Fibroblast of the aortic adventitia (primary cell): ENCODE data around the gene SYNPO2. TPM values are rescaled to one million over a fixed set of nuclear protein-coding genes. Genes with fewer than 3 reads are reported as not detected.

Experiments used
- DNase-seq: peaks from one replicate; pipeline ENCODE4 v3.0.0-alpha.2; 2010; ENCODE audit warnings: low read depth
- H3K4me3 ChIP-seq: 2 replicates; pipeline ENCODE4 v1.5.1; 2011; ENCODE audit warnings: low read depth, mild to moderate bottlenecking, control low read depth, low read length, moderate library complexity
- CTCF ChIP-seq: IDR thresholded peaks from 2 replicates; pipeline ENCODE4 v1.5.1; 2011; ENCODE audit warnings: mild to moderate bottlenecking, low read length, control low read depth, inconsistent platforms; ENCODE audit not compliant: insufficient read depth
- total RNA-seq: library from RNA; depleted of rRNA; stranded (reverse); fragments of >200 nt; gene quantifications from 2 replicates; pipeline ENCODE4 v1.2.3, GENCODE V29; 2012; ENCODE audit warnings: low replicate concordance

Gene SYNPO2
- total RNA-seq, 1 donor = 3.4 TPM

- H3K4me3 ChIP-seq = no peak overlapping the region
- peak; percentile 11 for DNase-seq
- no peak for TF ChIP-seq CTCF
Measured at GRCh38 chr4:118898684-118899138, 10.1 kb downstream of the SYNPO2 start.

DNA sequence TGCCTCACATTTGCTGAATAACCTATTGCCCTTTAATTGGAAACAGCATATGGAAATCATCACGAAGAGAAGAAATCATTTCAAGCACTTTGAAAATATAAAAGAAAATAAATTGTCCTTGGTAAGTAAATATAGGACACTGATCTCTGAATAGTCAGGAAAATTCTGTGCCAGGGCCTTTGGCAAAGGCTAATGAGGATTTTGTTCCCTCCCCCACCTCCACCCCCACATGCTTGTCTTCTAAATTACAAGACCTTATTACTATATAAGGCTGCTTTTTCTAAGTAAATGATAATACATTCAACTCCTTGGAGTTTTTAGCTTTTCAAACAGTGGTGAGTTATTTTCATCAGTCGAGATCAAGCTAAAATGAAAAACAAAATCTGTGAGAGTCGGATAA is 15.8 kb downstream of the SYNPO2 start:
- H3K4me3 ChIP-seq = no peak overlapping the region
- no peak for DNase-seq
- no peak for TF ChIP-seq CTCF

- peak; percentile 40 for DNase-seq
Measured at GRCh38 chr4:118904935-118905334, 16.3 kb downstream of the SYNPO2 start.

DNA sequence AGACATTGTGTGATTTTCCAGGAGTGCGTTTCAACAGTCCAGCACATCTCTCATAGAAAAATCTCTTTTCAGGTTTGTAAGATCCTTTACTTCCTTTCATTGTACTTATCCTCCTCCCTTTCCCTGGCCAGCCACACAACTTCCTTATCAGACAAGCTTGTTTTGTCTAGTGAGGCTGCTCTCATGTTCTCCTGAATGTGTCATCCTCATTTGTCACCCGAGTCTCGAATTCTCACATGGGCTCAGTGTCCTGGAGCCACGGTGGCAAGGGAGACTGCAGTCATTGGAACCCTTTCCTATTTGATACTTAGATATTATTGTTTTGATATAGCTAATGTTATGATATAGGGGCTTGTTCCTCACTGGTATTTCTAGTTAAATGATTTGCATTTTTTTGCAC is 16.9 kb downstream of the SYNPO2 start:
- no peak for TF ChIP-seq CTCF
- no peak overlapping the region for H3K4me3 ChIP-seq
- peak; percentile 17 for DNase-seq

More at GRCh38 chr4:118904935-118905334, 16.3 kb downstream of the SYNPO2 start:
- no peak for TF ChIP-seq CTCF
- no peak overlapping the region for H3K4me3 ChIP-seq

DNA sequence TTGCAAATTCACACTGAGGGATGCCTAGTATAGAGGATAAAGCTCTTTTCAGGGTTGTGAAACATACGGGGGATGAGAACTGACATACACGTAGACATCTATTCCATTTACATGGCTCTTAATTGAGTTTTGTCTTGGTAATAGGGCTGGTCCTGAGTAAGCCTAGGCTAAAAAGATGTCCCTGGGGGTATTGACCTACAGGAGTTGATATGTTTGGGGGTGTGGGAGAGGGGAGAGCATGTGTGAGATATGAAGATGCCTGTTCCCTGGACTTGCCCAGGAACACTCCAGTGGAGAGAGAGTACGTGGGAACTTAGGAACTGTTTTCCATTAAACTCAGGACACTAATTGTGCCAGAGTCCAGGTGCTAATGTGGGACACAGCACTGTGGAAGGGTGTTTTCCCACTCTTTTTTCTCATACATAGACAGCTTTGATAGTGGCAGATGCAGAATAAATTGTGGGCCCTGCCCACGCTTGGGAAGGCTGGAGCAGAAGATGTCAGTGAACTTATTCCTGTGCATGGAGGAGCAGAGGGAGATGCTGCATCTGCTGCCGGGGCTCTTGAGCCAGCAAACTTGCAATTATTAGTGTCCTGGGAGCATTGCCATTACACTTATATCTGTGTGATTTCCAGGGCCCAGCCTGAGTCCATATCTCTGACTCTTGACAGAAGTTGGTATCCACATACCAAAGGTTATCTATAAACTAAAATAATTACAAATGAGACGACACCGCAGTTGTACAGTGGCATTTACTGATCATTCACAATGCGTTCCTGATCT is 20.7 kb downstream of the SYNPO2 start:
- H3K4me3 ChIP-seq = no peak overlapping the region
- no peak for DNase-seq
- no peak for TF ChIP-seq CTCF

DNA sequence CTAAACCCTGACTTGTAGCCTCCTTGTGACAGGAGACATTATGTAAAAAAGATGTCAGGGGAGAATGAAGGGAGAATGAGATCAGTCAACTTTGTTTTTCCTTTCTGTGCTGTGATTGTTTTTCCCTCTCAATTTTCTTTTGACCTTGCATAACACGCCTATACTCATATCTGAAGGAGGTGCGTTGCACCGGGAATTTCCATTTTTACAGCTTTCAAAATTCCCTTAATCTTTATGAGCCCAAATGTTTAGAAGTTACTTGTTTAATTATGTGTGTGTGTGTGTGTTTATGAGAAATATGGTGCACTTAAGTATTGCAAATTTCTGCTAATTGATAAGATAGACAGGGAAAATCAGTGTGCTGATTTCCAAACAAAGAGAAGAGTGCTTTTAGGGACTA is 21.6 kb downstream of the SYNPO2 start:
- no peak for TF ChIP-seq CTCF
- H3K4me3 ChIP-seq = no peak overlapping the region
- no peak for DNase-seq
